ENCODE measurements around the gene LIX1. TPM values are rescaled to one million over a fixed set of nuclear protein-coding genes. Genes with fewer than 3 reads are reported as not detected.

LIX1 gene
- total and polyA plus RNA-seq, 2 of the 8 experiments (the other 6 are each of a cell fraction or from before 2014, with no cell fraction given): 0.26 to 0.45 TPM

DNA sequence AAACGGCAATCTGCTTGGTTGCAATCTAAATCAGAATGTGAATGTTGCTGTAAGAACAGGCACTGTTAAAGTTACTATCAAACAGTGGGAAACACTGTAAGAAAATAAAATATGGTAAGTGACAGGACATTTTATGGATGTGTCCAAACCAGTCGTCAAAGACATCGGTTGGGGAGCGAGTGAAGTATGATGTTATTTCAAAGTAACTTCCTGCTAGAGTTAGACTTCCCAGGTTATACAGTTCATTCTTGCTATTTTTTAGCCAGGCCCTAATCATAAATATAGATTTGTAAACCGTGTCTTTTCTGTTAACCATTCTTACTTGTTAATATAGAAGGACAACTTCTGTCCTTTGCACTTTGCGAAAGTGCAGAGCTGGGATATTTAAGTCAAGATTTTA lies 30.2 kb downstream of the LIX1 start:
- no peak overlapping the region for H3K18ac ChIP-seq (ENCODE audit: extremely low read depth, low read length)
- no peak overlapping the region for H3K23ac ChIP-seq (ENCODE audit: insufficient read length)
- no peak for DNase-seq (ENCODE audit: low read depth in 1 of 2, low spot score in 2 of 2)
- no peak overlapping the region for H2BK5ac ChIP-seq (ENCODE audit: low read depth, low read length)
- no peak overlapping the region for H3K56ac ChIP-seq (replicated peaks; ENCODE audit: insufficient read length, low read depth, low read length)
- H3K79me1 ChIP-seq (ENCODE audit: low read depth, low read length): no peaks in the 10 kb centered on the region
- no peaks in the 10 kb centered on the region for H3K23me2 ChIP-seq (ENCODE audit: low read depth, low read length)
- ChIA-PET POLR2A (ENCODE audit: partially characterized antibody) (interaction anchor here (0.6 kb wide), 1 partner anchor 470 kb away, joined by 3 read pairs; no protein-coding TSS in a partner anchor), CTCF (ENCODE audit: partially characterized antibody) (interaction anchor here (0.6 kb wide), 1 partner anchor 188 kb away, joined by 6 read pairs; no protein-coding TSS in a partner anchor)
- no peak overlapping the region for H2AK5ac ChIP-seq (ENCODE audit: low read depth, low read length)
- no peak overlapping the region for H2BK12ac ChIP-seq (ENCODE audit: low read depth, low read length)
- no peak for FAIRE-seq
- no peaks in the 10 kb centered on the region for H4K20me1 ChIP-seq (replicated peaks in 1 of 2; ENCODE audit: control insufficient read depth in 1 of 2, insufficient read depth in 2 of 2, low read length in 2 of 2)
- no peak overlapping the region for H2BK15ac ChIP-seq (ENCODE audit: low read length)
- H3K27ac ChIP-seq (ENCODE audit: low read depth, low read length): no peak overlapping the region
- H3K4me2 ChIP-seq (ENCODE audit: insufficient read depth in 1 of 2, low read depth in 2 of 2, low read length in 2 of 2): no peak overlapping the region
- H4K8ac ChIP-seq (ENCODE audit: extremely low read depth, insufficient read depth, low read length): no peak overlapping the region
- H2AFZ ChIP-seq (ENCODE audit: low read length): no peak overlapping the region
- H2BK120ac ChIP-seq (replicated peaks; ENCODE audit: low read depth, low read length): no peak overlapping the region
- TF ChIP-seq SIN3A (conservative IDR thresholded peaks at IDR 0.05 in 1 of 2, IDR thresholded peaks at IDR 0.05 in 1 of 2; ENCODE audit: low read depth in 1 of 2, low read length in 2 of 2) (no peak), CBX8 (IDR thresholded peaks at IDR 0.05; ENCODE audit: borderline replicate concordance, low read depth, low read length) (no peak), BACH1 (IDR thresholded peaks at IDR 0.05; ENCODE audit: low read length) (no peak)
- no peak overlapping the region for H4K5ac ChIP-seq (ENCODE audit: insufficient read length, low read depth, low read length)
- H2BK20ac ChIP-seq (ENCODE audit: low read length): no peak overlapping the region
- H3K9me3 ChIP-seq (ENCODE audit: insufficient read depth in 2 of 2, low read depth in 1 of 2, low read length in 1 of 2): no peaks in the 10 kb centered on the region
- H3K4me1 ChIP-seq (replicated peaks in 1 of 4; ENCODE audit: control insufficient read depth in 3 of 4, insufficient read depth in 4 of 4, low read length in 3 of 4): peaks cover 0 to 2% (median 0%) of the 10 kb centered on the region in 4 experiments; a peak in 1 of 7 replicates
- H4K91ac ChIP-seq (replicated peaks; ENCODE audit: insufficient read length, low read length): no peak overlapping the region
- H3K4ac ChIP-seq (replicated peaks; ENCODE audit: insufficient read length, low read depth, low read length): no peak overlapping the region
- 88% methylated on average over 6 of the region's 6 CpGs; no CpG with 5 or more reads in 1 of the 2 experiments for WGBS, 2 experiments (ENCODE audit: extremely low coverage in 1 of 2, insufficient coverage in 1 of 2, insufficient read length in 1 of 2, insufficient replicate concordance in 2 of 2, low coverage in 1 of 2, low lambda C conversion rate in 2 of 2, missing lambda C conversion rate in 1 of 2)
- H3K14ac ChIP-seq (ENCODE audit: insufficient read length): no peak overlapping the region
- H3K36me3 ChIP-seq (ENCODE audit: control insufficient read depth in 2 of 4, insufficient read depth in 4 of 4, low read length in 3 of 4): no peaks in the 10 kb centered on the region
- no peaks in the 10 kb centered on the region for H3K79me2 ChIP-seq (ENCODE audit: control insufficient read depth in 1 of 2, insufficient read depth in 2 of 2, low read length in 2 of 2)
- H3K4me3 ChIP-seq (ENCODE audit: extremely low read depth in 1 of 4, insufficient read depth in 2 of 4, low read depth in 3 of 4, low read length in 4 of 4): no peak overlapping the region
- no peak overlapping the region for H3K9ac ChIP-seq (replicated peaks in 1 of 4; ENCODE audit: extremely low read depth in 1 of 4, low read depth in 3 of 4, low read length in 3 of 4)
- H3K27me3 ChIP-seq (replicated peaks in 1 of 4; ENCODE audit: control insufficient read depth in 3 of 4, extremely low read depth in 1 of 4, insufficient read depth in 3 of 4, low read length in 3 of 4): no peaks in the 10 kb centered on the region
